HG02884 (cell line): Measurements from ENCODE around the gene USP15.

Experiments used
- ATAC-seq: cut with Tn5 transposase; IDR thresholded peaks from one replicate; pipeline ENCODE4 v1.9.1; 2021; ENCODE audit warnings: mild to moderate bottlenecking, moderate library complexity; ENCODE audit not compliant: unreplicated experiment

Gene USP15

GRCh38 chr12:62279961-62280360, 19.8 kb downstream of the USP15 start:
- ATAC-seq: no peak

GRCh38 chr12:62282057-62282774, 22.0 kb downstream of the USP15 start:
- no peak for ATAC-seq

- ATAC-seq: no peak
These were observed 24.5 kb downstream of the USP15 start for GRCh38 chr12:62284749-62285148.

- no peak for ATAC-seq
These were observed 25.1 kb downstream of the USP15 start for GRCh38 chr12:62285284-62285683.

- ATAC-seq: no peak
These were observed 28.1 kb downstream of the USP15 start for GRCh38 chr12:62288328-62288727.

- ATAC-seq: no peak
These were observed 30.6 kb downstream of the USP15 start for GRCh38 chr12:62290846-62291245.

- ATAC-seq: peak; percentile 44
These were observed 31.9 kb downstream of the USP15 start for GRCh38 chr12:62291864-62292760.

GRCh38 chr12:62292761-62293344, 32.6 kb downstream of the USP15 start:
- ATAC-seq: no peak

GRCh38 chr12:62294378-62294777, 34.2 kb downstream of the USP15 start:
- ATAC-seq: no peak

- no peak for ATAC-seq
These were observed 35.8 kb downstream of the USP15 start for GRCh38 chr12:62296001-62296400.

- no peak for ATAC-seq
These were observed 37.1 kb downstream of the USP15 start for GRCh38 chr12:62297321-62297720.

GRCh38 chr12:62299617-62300016, 39.4 kb downstream of the USP15 start:
- ATAC-seq: no peak

- ATAC-seq: peak; percentile 60
These were observed 41.0 kb downstream of the USP15 start for GRCh38 chr12:62301080-62301798.

- ATAC-seq: no peak
These were observed 41.6 kb downstream of the USP15 start for GRCh38 chr12:62301799-62302133.

- no peak for ATAC-seq
These were observed 44.4 kb downstream of the USP15 start for GRCh38 chr12:62304560-62304959.

GRCh38 chr12:62305778-62306177, 45.6 kb downstream of the USP15 start:
- ATAC-seq: no peak

GRCh38 chr12:62306569-62307530, 46.6 kb downstream of the USP15 start:
- no peak for ATAC-seq

GRCh38 chr12:62308201-62308600, 48.0 kb downstream of the USP15 start:
- no peak for ATAC-seq

GRCh38 chr12:62313727-62314380, 53.6 kb downstream of the USP15 start:
- ATAC-seq: no peak

GRCh38 chr12:62317017-62317416, 56.8 kb downstream of the USP15 start:
- ATAC-seq: no peak
